OCI-LY7 (cell line): ENCODE data around the gene MAN2B1. TPM values are rescaled to one million over a fixed set of nuclear protein-coding genes. Genes with fewer than 3 reads are reported as not detected.

Source experiments
- BruUV-seq: library from RNA; stranded (reverse); fragments of 400-500 nt; replicated peaks from 2 replicates; lab custom pipeline; 2021; lab: Mats Ljungman, UMichigan
- CTCF ChIA-PET: fragments of 300-600 bp; sonication (Branson Sonifier 250); formaldehyde crosslinking; loops from one replicate; lab custom pipeline; 2022; ENCODE audit warnings: antibody characterized with exemption; ENCODE audit not compliant: unreplicated experiment; lab: Charles Lee
- POLR2A ChIA-PET: fragments of 300-600 bp; sonication (Branson Sonifier 250); formaldehyde crosslinking; loops from one replicate; lab custom pipeline; 2022; ENCODE audit warnings: antibody characterized with exemption; lab: Charles Lee
- DNase-seq: peaks from one replicate; pipeline ENCODE4 v3.0.0-alpha.2; 2015; ENCODE audit warnings: low spot score
- H2AFZ ChIP-seq: fragments of 200-600 bp; sonication (generic), shearing (Covaris generic); 2 replicates; pipeline ENCODE4 v1.6.1; 2014; ENCODE audit warnings: mild to moderate bottlenecking, antibody characterized with exemption, low read length, moderate library complexity
- H3K27ac ChIP-seq: fragments of 200-600 bp; sonication (generic); 2 replicates; pipeline ENCODE4 v1.5.1; 2014; ENCODE audit warnings: mixed run types, low read depth, mild to moderate bottlenecking, moderate library complexity, low read length, inconsistent platforms; ENCODE audit not compliant: poor library complexity, severe bottlenecking
- H3K36me3 ChIP-seq: fragments of 200-600 bp; sonication (generic); 2 replicates; pipeline ENCODE4 v1.6.1; 2014; ENCODE audit warnings: mild to moderate bottlenecking, antibody characterized with exemption, low read length, moderate library complexity, mixed read lengths; ENCODE audit not compliant: insufficient read depth
- H3K4me1 ChIP-seq: fragments of 200-600 bp; sonication (generic); 2 replicates; pipeline ENCODE4 v1.5.1; 2014; ENCODE audit warnings: mild to moderate bottlenecking, low read length; ENCODE audit not compliant: insufficient read depth, poor library complexity, severe bottlenecking
- H3K4me2 ChIP-seq: fragments of 200-600 bp; sonication (generic); 2 replicates; pipeline ENCODE4 v1.6.1; 2014; ENCODE audit warnings: mild to moderate bottlenecking, low read length
- H3K4me3 ChIP-seq: fragments of 200-600 bp; sonication (generic); 2 replicates; pipeline ENCODE4 v1.5.1; 2014; ENCODE audit warnings: mild to moderate bottlenecking, low read depth, low read length; ENCODE audit not compliant: poor library complexity, severe bottlenecking
- H3K79me2 ChIP-seq: fragments of 200-600 bp; sonication (generic); 2 replicates; pipeline ENCODE4 v1.6.1; 2016; ENCODE audit warnings: low read depth, mild to moderate bottlenecking, low read length, moderate library complexity, mixed read lengths; ENCODE audit not compliant: insufficient read depth
- H3K9me2 ChIP-seq: fragments of 200-600 bp; sonication (generic); 2 replicates; pipeline ENCODE4 v1.6.1; 2016; ENCODE audit warnings: mild to moderate bottlenecking, low read length, mixed read lengths; ENCODE audit not compliant: insufficient read depth
- H3K9me3 ChIP-seq: fragments of 200-600 bp; sonication (generic); 2 replicates; pipeline ENCODE4 v1.6.1; 2014; ENCODE audit warnings: mild to moderate bottlenecking, mixed run types, low read length, mixed read lengths
- H4K20me1 ChIP-seq: fragments of 200-600 bp; sonication (generic); 2 replicates; pipeline ENCODE4 v1.6.1; 2014; ENCODE audit warnings: mild to moderate bottlenecking, antibody characterized with exemption, low read length, moderate library complexity, mixed read lengths; ENCODE audit not compliant: insufficient read depth
- EZH2phosphoT487 ChIP-seq: fragments of 200-600 bp; sonication (generic); IDR thresholded peaks from 2 replicates; pipeline ENCODE4 v1.6.1; 2018; ENCODE audit warnings: low read depth, borderline replicate concordance, mild to moderate bottlenecking, mixed run types, antibody characterized with exemption, low read length, moderate library complexity, mixed read lengths
- intact Hi-C: fragments of 100-400 bp; cut with micrococcal nuclease; formaldehyde crosslinking; loops from one replicate; pipeline ENCODE4 v1.10.0; 2022; ENCODE audit not compliant: unreplicated experiment
- total RNA-seq, 2 experiments: library from RNA; depleted of rRNA in 1 of 2; stranded (reverse); fragments of >200 nt in 1 of 2; shearing (Covaris generic) in 1 of 2; gene quantifications; 2 replicates each; pipeline ENCODE4 v1.2.3, GENCODE V29; 2014 to 2022
- TF ChIP-seq, protein P1 (sequence below): fragments of 200-600 bp; sonication (generic); conservative IDR thresholded peaks from 2 replicates; pipeline ENCODE4 v1.5.1; 2014; ENCODE audit warnings: mild to moderate bottlenecking, antibody characterized with exemption, low read length, moderate library complexity, mixed read lengths

MAN2B1 gene
- total RNA-seq, 2 experiments from 2014 or later: 29.1 to 88.7 TPM

DNA sequence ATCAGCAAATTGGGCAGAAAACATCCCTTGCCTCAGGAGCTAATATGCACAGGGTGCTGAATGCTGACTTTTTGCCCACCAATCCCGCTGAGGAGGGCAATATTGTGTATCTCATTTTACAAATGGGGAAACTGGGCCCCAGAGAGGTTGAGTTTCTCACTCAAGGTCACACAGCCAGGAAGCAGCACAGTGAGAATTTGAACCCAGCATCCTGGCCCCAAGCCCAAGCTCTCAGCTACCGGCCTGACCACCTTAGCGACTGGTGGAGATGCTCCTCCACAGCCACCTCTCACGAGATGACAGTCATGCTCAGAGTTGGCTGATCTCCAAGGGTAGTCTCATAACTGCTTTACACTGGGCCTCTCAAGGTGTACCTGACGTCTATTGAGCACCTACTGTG is 26.4 kb upstream of the MAN2B1 start:
- POLR2A ChIA-PET: no interaction called here

DNA sequence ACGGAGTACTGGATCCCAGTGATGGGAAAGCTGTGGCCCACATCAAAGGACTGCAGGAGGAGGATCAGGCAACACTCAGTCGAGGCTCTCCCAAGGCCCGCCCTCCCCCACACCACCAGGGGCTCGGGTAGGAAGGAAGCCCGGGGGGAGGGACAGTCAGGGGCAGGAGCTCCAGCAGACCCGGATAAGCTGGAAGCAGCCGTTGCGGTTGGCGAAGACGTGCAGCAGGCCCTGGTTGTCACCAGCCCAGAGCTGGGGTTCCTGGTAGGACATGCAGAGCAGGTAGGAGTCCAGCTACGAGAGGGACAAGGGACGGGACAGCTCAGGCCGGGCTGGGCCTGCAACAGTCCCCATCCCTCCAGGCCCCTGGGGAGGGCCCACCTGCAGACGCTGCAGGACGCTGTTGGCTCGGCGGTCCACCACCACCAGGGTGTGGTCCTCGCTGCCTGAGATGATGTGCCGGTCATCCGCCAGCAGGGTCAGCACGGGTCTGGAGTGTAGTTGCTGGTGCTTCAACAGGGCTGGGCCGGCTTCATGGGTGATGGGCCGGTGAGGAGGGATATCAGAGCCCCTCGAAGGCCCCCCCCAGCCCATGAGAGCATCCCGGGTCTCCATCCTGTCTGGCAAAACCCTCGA is 23.2 kb upstream of the MAN2B1 start:
- H2AFZ ChIP-seq: no peak overlapping the region
- peaks cover 5% of the 10 kb centered on the region; the same call in 1 of the 2 replicates for H3K36me3 ChIP-seq
- no peak for TF ChIP-seq EZH2phosphoT487
- TF ChIP-seq, protein P1, sequence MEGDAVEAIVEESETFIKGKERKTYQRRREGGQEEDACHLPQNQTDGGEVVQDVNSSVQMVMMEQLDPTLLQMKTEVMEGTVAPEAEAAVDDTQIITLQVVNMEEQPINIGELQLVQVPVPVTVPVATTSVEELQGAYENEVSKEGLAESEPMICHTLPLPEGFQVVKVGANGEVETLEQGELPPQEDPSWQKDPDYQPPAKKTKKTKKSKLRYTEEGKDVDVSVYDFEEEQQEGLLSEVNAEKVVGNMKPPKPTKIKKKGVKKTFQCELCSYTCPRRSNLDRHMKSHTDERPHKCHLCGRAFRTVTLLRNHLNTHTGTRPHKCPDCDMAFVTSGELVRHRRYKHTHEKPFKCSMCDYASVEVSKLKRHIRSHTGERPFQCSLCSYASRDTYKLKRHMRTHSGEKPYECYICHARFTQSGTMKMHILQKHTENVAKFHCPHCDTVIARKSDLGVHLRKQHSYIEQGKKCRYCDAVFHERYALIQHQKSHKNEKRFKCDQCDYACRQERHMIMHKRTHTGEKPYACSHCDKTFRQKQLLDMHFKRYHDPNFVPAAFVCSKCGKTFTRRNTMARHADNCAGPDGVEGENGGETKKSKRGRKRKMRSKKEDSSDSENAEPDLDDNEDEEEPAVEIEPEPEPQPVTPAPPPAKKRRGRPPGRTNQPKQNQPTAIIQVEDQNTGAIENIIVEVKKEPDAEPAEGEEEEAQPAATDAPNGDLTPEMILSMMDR: no peak
- no peaks in the 10 kb centered on the region for H3K79me2 ChIP-seq
- DNase-seq: no peak
- H3K9me3 ChIP-seq: no peaks in the 10 kb centered on the region
- CTCF ChIA-PET: no interaction called here
- no peak overlapping the region for H3K4me3 ChIP-seq
- no peak overlapping the region for H3K4me2 ChIP-seq
- POLR2A ChIA-PET: no interaction called here
- no peaks in the 10 kb centered on the region for H3K4me1 ChIP-seq
- H3K27ac ChIP-seq: no peak overlapping the region
- no peaks in the 10 kb centered on the region for H4K20me1 ChIP-seq
- H3K9me2 ChIP-seq: no peaks in the 10 kb centered on the region
- intact Hi-C loops: no loop called here
- BruUV-seq: no TSS peak

More for the DNA sequence above, 26.4 kb upstream of the MAN2B1 start:
- peaks cover 10% of the 10 kb centered on the region for H3K36me3 ChIP-seq
- intact Hi-C loops: no loop called here
- no peaks in the 10 kb centered on the region for H3K9me3 ChIP-seq
- H3K9me2 ChIP-seq: no peaks in the 10 kb centered on the region
- no TSS peak for BruUV-seq
- H4K20me1 ChIP-seq: no peaks in the 10 kb centered on the region
- no peak for DNase-seq
- H2AFZ ChIP-seq: no peak overlapping the region
- no peak overlapping the region for H3K27ac ChIP-seq
- no peak overlapping the region for H3K4me2 ChIP-seq
- no peaks in the 10 kb centered on the region for H3K79me2 ChIP-seq
- TF ChIP-seq, protein P1: no peak
- TF ChIP-seq EZH2phosphoT487: no peak
- CTCF ChIA-PET: no interaction called here
- peaks cover 13% of the 10 kb centered on the region for H3K4me1 ChIP-seq
- H3K4me3 ChIP-seq: no peak overlapping the region

DNA sequence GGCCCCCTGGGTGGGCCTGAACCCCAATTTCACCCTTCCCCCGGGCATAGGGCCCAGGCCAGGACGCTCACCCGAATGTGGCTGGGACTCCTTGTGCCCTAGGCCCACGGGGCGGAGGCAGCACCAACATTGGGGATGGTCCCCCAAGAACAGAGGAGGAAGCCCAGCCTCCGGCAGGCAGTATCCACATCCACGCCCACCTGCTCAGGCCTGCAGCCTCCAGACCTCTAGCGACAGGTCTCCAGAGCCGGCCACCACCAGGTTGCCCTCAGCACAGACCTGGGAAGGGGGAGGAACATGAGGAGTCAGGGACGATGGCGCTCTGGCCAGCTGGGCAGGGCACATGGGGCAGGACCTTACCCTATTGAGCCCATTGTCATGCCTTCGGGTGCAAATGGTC is 22.5 kb upstream of the MAN2B1 start:
- Histone ChIP-seq H3K4me2 (no peak overlapping the region), H3K4me3 (no peak overlapping the region), H3K4me1 (no peaks in the 10 kb centered on the region), H3K9me3 (no peaks in the 10 kb centered on the region), H3K27ac (no peak overlapping the region), H3K9me2 (no peaks in the 10 kb centered on the region), H3K79me2 (no peaks in the 10 kb centered on the region), H3K36me3 (peaks cover 5% of the 10 kb centered on the region; the same call in 1 of the 2 replicates), H4K20me1 (no peaks in the 10 kb centered on the region), H2AFZ (no peak overlapping the region)
- TF ChIP-seq EZH2phosphoT487: no peak
- TF ChIP-seq, protein P1: no peak
- DNase-seq: no peak
- no TSS peak for BruUV-seq
- ChIA-PET CTCF (no interaction called here), POLR2A (no interaction called here)
- intact Hi-C loops: no loop called here
